ENCODE data around the gene MEGF6. TPM values are rescaled to one million over a fixed set of nuclear protein-coding genes. Genes with fewer than 3 reads are reported as not detected.

The MEGF6 gene
- total and polyA plus RNA-seq, 2 donors (not counting 1 experiment from before 2014, with no cell fraction given), result 43.2 to 77.3 TPM

DNA sequence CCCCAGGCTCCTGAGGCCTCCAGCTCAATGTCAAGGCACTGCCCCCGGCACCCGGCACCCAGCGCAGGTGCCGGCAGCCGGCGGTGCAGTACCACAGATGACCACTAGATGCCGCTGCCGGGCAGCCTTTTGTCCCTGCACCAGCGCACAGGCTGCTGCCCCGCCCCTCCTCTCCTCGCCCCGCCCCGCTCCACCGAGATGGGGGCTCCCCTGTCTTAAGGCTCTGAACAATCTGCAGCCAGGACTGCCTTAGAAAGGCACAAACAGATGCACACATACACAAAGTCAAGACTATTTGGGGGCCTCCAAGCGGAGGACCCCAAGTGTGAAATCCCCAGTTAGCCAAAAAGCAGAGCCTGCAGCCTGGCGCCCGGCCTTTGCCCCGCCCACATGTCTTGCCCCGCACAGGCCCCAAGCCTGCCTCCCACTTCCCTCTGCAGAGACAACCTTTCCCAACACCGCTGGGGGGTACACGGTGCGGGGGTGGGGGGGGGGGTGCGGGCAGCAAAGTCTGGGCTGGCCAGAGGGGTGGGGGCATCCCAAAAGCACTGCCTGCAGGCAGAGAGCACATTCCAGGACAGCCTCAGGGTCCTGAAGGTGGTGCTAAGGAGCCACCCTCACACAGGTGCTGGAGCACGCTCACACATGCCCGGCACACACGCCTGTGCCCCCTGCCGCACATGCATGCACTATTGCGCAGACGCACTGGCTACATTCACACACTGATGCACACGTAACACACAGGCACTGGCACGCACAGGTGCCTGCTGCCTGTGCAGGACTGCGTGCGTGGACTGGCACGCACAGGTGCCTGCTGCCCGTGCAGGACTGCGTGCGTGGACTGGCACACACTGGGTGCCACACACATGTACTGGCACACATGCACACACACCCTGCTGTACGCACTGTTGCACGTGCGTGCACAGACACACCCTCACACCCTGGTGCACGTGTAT, 119.7 kb downstream of the MEGF6 start:
- H3K79me2 ChIP-seq (ENCODE audit: control insufficient read depth, insufficient read depth, low read length), result no peaks in the 10 kb centered on the region
- ChIA-PET CTCF (interaction anchor here (0.7 to 6.7 kb wide), 14 partner anchors 11 to 239 kb away, joined by 3 to 69 read pairs (median 4); no protein-coding TSS in a partner anchor), POLR2A (no interaction called here)
- no peak overlapping the region for H3K27ac ChIP-seq (ENCODE audit: low read length in 2 of 2)
- intact Hi-C loops (cut with micrococcal nuclease), result loop anchor here (1.0 to 2.0 kb wide), 3 partner anchors 39 to 128 kb away; no protein-coding TSS in a partner anchor
- H3K4me3 ChIP-seq (ENCODE audit: control extremely low read depth in 1 of 5, extremely low read depth in 1 of 5, insufficient read depth in 1 of 5, low read depth in 2 of 5, low read length in 4 of 5), result peak overlapping the region in 3 of 5 experiments; percentile 12 to 37 (median 36)
- DNase-seq, result peak; percentile 89
- peak overlapping the region; percentile 82 for H3K4me2 ChIP-seq (replicated peaks; ENCODE audit: low read depth, low read length, poor library complexity, severe bottlenecking)
- H3K4me3 Mint-ChIP-seq, result peak overlapping the region; percentile 69
- 48% methylated on average over 34 of the region's 41 CpGs for WGBS (ENCODE audit: insufficient coverage)
- peak; percentile 98 for ATAC-seq (ENCODE audit: low read depth)
- TF ChIP-seq, protein P1, sequence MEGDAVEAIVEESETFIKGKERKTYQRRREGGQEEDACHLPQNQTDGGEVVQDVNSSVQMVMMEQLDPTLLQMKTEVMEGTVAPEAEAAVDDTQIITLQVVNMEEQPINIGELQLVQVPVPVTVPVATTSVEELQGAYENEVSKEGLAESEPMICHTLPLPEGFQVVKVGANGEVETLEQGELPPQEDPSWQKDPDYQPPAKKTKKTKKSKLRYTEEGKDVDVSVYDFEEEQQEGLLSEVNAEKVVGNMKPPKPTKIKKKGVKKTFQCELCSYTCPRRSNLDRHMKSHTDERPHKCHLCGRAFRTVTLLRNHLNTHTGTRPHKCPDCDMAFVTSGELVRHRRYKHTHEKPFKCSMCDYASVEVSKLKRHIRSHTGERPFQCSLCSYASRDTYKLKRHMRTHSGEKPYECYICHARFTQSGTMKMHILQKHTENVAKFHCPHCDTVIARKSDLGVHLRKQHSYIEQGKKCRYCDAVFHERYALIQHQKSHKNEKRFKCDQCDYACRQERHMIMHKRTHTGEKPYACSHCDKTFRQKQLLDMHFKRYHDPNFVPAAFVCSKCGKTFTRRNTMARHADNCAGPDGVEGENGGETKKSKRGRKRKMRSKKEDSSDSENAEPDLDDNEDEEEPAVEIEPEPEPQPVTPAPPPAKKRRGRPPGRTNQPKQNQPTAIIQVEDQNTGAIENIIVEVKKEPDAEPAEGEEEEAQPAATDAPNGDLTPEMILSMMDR (IDR thresholded peaks at IDR 0.05), result peak; percentile 100
- TF ChIP-seq EZH2 (IDR thresholded peaks at IDR 0.05; ENCODE audit: borderline replicate concordance, insufficient read depth, low read depth, low read length, poor library complexity, severe bottlenecking), result no peak
- no peak overlapping the region for H3K9ac ChIP-seq (ENCODE audit: low read length)
- H3K27me3 Mint-ChIP-seq, result no peaks in the 10 kb centered on the region
- H3K36me3 ChIP-seq (replicated peaks in 1 of 2; ENCODE audit: control extremely low read depth in 1 of 2, control insufficient read depth in 1 of 2, extremely low read depth in 1 of 2, insufficient read depth in 2 of 2, low read length in 1 of 2), result no peaks in the 10 kb centered on the region
- peak overlapping the region; percentile 10 for H3K27ac Mint-ChIP-seq
- H3K4me1 ChIP-seq (ENCODE audit: control insufficient read depth in 2 of 2, insufficient read depth in 2 of 2, low read length in 2 of 2), result peaks cover 0 to 7% of the 10 kb centered on the region in 2 donors
- peak overlapping the region; percentile 58 for H2AFZ ChIP-seq (ENCODE audit: insufficient read depth, low read depth, low read length, poor library complexity, severe bottlenecking)
- H3K27me3 ChIP-seq (replicated peaks in 1 of 4; ENCODE audit: control extremely low read depth in 1 of 4, control insufficient read depth in 3 of 4, insufficient read depth in 4 of 4, low read length in 3 of 4), result no peaks in the 10 kb centered on the region
- H3K4me1 Mint-ChIP-seq, result peaks cover 6% of the 10 kb centered on the region
- H3K9me3 ChIP-seq (ENCODE audit: control extremely low read depth in 1 of 3, control insufficient read depth in 2 of 3, insufficient read depth in 1 of 3, low read length in 2 of 3), result peaks cover 0 to 14% (median 5%) of the 10 kb centered on the region in 3 donors
- peaks cover 14% of the 10 kb centered on the region for H3K9me3 Mint-ChIP-seq (ENCODE audit: insufficient read depth)
- peaks cover 9% of the 10 kb centered on the region for H4K20me1 ChIP-seq (ENCODE audit: control insufficient read depth, insufficient read depth, low read length, poor library complexity, severe bottlenecking)
